ENCODE results near the gene KCNMB1. TPM values are rescaled to one million over a fixed set of nuclear protein-coding genes. Genes with fewer than 3 reads are reported as not detected.

The KCNMB1 gene, protein sequence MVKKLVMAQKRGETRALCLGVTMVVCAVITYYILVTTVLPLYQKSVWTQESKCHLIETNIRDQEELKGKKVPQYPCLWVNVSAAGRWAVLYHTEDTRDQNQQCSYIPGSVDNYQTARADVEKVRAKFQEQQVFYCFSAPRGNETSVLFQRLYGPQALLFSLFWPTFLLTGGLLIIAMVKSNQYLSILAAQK
- not detected in 2 replicates for total RNA-seq (2014; rRNA removed; shearing (Covaris generic))
- not detected in 2 replicates for polyA plus RNA-seq (2016; fragmentation: Nextera tagmentation; extraction: Ambion mirVana)

DNA sequence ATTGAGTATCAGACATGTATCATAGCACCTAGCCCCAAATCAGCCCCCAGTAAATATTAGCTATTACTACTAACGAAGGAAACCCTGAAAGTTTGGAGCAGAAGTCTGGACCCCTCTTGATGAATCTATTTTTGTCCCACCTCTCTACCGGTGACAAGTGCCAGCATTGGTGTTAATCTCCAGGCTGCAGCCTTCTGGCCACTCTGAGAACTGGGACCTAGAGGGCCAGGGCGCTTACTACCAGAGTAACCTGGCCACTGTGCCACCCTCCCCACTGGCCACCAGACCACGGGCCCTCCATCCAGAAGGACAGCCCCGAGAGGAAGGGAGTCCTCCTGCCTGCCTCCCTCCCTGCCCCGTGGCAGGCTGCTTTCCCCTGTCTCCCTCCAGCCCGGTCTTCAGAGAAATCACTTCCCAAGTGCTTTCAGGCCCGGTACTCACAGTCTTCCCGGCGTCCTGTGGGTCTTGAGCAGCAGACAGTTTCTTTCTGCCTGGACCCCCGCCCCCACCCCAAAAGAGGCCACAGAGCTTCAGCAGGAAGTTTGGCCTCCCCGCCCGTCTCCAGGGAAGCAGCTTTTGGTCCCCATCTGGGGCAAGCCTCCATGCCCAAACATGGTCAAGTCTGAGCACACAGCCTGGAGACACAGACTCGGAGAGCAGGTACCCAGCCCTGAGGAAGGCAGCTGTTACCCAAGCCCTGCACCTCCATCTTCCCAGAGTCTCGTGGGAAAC lies at the start of gene KCNMB1:
Gene KCNMB1 (minus strand): TSS at position 550 of the 732 bp plus-strand sequence. CDS start 3,920 bp downstream, outside the sequence.
- Histone ChIP-seq H3K36me3 (ENCODE audit: low read depth) (no peaks in the 10 kb centered on the region), H3K79me2 (ENCODE audit: insufficient read depth) (no peaks in the 10 kb centered on the region), H3K27me3 (replicated peaks; ENCODE audit: insufficient read depth) (peaks cover 50% of the 10 kb centered on the region), H3K9me2 (ENCODE audit: insufficient read depth) (no peaks in the 10 kb centered on the region), H3K9me3 (ENCODE audit: low read depth) (no peaks in the 10 kb centered on the region), H3K4me3 (no peak within 1 kb of the TSS), H3F3A (ENCODE audit: insufficient read depth) (no peaks in the 10 kb centered on the region), H2AFZ (no peak within 1 kb of the TSS), H4K20me1 (ENCODE audit: insufficient read depth) (no peaks in the 10 kb centered on the region), H3K9ac (no peak within 1 kb of the TSS), H3K4me1 (ENCODE audit: insufficient read depth) (no peaks in the 10 kb centered on the region), H3K4me2 (ENCODE audit: unreplicated experiment) (no peak within 1 kb of the TSS), H3K27ac (no peak within 1 kb of the TSS)
- in situ Hi-C loops (cut with MboI), result no loop called here
- WGBS, 2 experiments (ENCODE audit: low coverage in 1 of 2, low lambda C conversion rate in 2 of 2, missing lambda C conversion rate in 2 of 2), result 3 to 4% methylated on average over 14 to 15 of the region's 15 CpGs
- DNase-seq, result no peak
- TF ChIP-seq EZH2phosphoT487 (IDR thresholded peaks at IDR 0.05; ENCODE audit: insufficient read depth, low read depth) (no peak), EZH2 (IDR thresholded peaks at IDR 0.05; ENCODE audit: insufficient read depth, poor library complexity, severe bottlenecking) (no peak)

DNA sequence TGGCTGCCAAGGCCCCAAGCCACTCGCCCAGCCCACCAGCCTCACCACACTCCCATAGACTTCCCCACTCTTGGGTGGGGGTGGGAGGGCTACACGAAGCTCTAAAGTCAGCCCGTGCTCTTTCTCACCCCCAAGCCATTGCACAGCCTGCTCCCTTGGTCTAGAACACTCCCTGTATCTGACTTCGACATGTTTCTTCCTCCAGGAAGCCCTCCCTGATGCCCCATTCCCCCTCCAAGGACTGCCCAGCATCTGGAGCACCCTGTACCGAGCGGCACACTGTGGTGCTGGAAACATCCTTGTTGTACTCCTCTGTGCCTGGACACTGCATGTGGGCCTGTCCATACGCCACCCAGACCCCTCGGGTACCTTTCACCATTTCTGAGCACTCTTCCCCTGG lies 49.4 kb upstream of the KCNMB1 start:
- no peak for DNase-seq
- H2AFZ ChIP-seq, result no peak overlapping the region
- H3K9me2 ChIP-seq (ENCODE audit: insufficient read depth), result no peaks in the 10 kb centered on the region
- H3K36me3 ChIP-seq (ENCODE audit: low read depth), result no peaks in the 10 kb centered on the region
- no peak overlapping the region for H3K4me2 ChIP-seq (ENCODE audit: unreplicated experiment)
- in situ Hi-C loops (cut with MboI), result no loop called here
- 72% methylated on average over 8 of the region's 8 CpGs for WGBS, 2 experiments (ENCODE audit: low coverage in 1 of 2, low lambda C conversion rate in 2 of 2, missing lambda C conversion rate in 2 of 2)
- no peaks in the 10 kb centered on the region for H3K79me2 ChIP-seq (ENCODE audit: insufficient read depth)
- no peaks in the 10 kb centered on the region for H3K9me3 ChIP-seq (ENCODE audit: low read depth)
- H3F3A ChIP-seq (ENCODE audit: insufficient read depth), result no peaks in the 10 kb centered on the region
- H3K4me1 ChIP-seq (ENCODE audit: insufficient read depth), result no peaks in the 10 kb centered on the region
- TF ChIP-seq EZH2phosphoT487 (IDR thresholded peaks at IDR 0.05; ENCODE audit: insufficient read depth, low read depth), result no peak
- TF ChIP-seq EZH2 (IDR thresholded peaks at IDR 0.05; ENCODE audit: insufficient read depth, poor library complexity, severe bottlenecking), result no peak
- H4K20me1 ChIP-seq (ENCODE audit: insufficient read depth), result no peaks in the 10 kb centered on the region
- H3K9ac ChIP-seq, result no peak overlapping the region
- peaks cover 26% of the 10 kb centered on the region; the same call in 1 of the 2 replicates for H3K27me3 ChIP-seq (replicated peaks; ENCODE audit: insufficient read depth)
- H3K4me3 ChIP-seq, result no peak overlapping the region
- no peak overlapping the region for H3K27ac ChIP-seq

DNA sequence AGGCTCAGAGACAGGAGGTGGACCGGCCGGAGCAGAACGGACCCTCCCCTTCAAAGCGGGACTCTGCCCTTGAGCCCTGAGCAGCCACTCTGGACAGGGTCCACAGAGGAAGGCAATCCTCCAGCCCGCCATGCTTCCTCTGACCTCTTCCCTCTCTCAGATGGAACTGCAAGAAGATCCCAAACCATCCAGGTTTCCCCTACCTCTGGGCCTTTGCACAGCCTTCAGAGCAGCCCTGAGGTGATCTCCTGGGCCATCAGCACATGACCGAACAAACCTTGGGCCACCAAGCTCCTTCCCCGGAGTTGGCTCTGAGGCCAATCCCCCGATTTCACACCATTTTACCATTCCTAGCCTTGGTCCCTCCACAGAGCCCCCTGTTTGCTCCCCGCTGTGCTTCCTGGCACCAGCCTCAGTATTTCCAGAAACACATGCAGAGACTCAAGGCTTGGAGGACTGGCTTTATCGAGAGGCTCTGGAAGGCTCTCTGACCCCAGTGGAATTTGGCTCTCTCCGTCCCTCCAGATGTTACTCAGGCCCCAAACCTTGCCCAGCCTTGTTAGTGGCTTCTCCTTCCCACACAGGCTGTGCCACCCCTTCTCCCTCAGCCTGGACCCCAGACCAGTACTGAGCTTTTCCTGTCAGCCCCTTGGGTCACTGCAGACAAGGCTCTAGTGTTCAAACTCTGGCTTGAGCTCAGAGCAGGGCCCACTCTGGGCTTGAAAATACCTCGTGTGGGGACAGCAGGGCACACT lies 48.6 kb upstream of the KCNMB1 start:
- Histone ChIP-seq H3K36me3 (ENCODE audit: low read depth) (no peaks in the 10 kb centered on the region), H3K27me3 (replicated peaks; ENCODE audit: insufficient read depth) (peaks cover 27% of the 10 kb centered on the region; the same call in 1 of the 2 replicates), H2AFZ (no peak overlapping the region), H4K20me1 (ENCODE audit: insufficient read depth) (no peaks in the 10 kb centered on the region), H3F3A (ENCODE audit: insufficient read depth) (no peaks in the 10 kb centered on the region), H3K79me2 (ENCODE audit: insufficient read depth) (no peaks in the 10 kb centered on the region), H3K9me3 (ENCODE audit: low read depth) (no peaks in the 10 kb centered on the region), H3K27ac (no peak overlapping the region), H3K9ac (no peak overlapping the region), H3K4me2 (ENCODE audit: unreplicated experiment) (no peak overlapping the region), H3K4me3 (no peak overlapping the region), H3K4me1 (ENCODE audit: insufficient read depth) (no peaks in the 10 kb centered on the region), H3K9me2 (ENCODE audit: insufficient read depth) (no peaks in the 10 kb centered on the region)
- 80% methylated on average over 12 of the region's 12 CpGs for WGBS, 2 experiments (ENCODE audit: low coverage in 1 of 2, low lambda C conversion rate in 2 of 2, missing lambda C conversion rate in 2 of 2)
- in situ Hi-C loops (cut with MboI), result no loop called here
- no peak for DNase-seq
- TF ChIP-seq EZH2phosphoT487 (IDR thresholded peaks at IDR 0.05; ENCODE audit: insufficient read depth, low read depth) (no peak), EZH2 (IDR thresholded peaks at IDR 0.05; ENCODE audit: insufficient read depth, poor library complexity, severe bottlenecking) (no peak)

DNA sequence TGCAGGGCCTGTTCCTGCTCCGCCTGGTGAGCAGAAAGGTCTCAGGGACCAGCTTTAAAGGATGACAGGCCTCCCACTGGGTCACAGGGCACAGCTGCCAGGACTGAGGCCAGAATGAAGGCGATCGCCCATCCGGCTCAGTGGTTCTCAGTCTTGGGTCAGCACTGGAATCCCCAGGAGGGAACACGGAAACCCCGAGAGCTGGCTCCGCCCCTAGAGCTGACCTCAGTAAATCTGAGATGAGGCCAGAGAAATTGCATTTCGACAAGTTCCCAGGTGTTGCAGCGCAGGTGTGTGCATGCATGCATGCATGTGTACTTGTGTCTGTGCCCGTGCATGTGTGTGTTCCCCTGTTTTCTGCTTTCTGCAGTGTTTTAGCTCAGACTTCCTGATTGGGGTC lies 47.2 kb upstream of the KCNMB1 start:
- Histone ChIP-seq H3K79me2 (ENCODE audit: insufficient read depth) (no peaks in the 10 kb centered on the region), H3K27ac (no peak overlapping the region), H3K4me3 (no peak overlapping the region), H3K9ac (no peak overlapping the region), H3F3A (ENCODE audit: insufficient read depth) (no peaks in the 10 kb centered on the region), H3K9me2 (ENCODE audit: insufficient read depth) (no peaks in the 10 kb centered on the region), H3K4me1 (ENCODE audit: insufficient read depth) (no peaks in the 10 kb centered on the region), H3K4me2 (ENCODE audit: unreplicated experiment) (no peak overlapping the region), H2AFZ (no peak overlapping the region), H3K27me3 (replicated peaks; ENCODE audit: insufficient read depth) (peaks cover 33% of the 10 kb centered on the region; the same call in 1 of the 2 replicates), H3K36me3 (ENCODE audit: low read depth) (no peaks in the 10 kb centered on the region), H3K9me3 (ENCODE audit: low read depth) (no peaks in the 10 kb centered on the region), H4K20me1 (ENCODE audit: insufficient read depth) (no peaks in the 10 kb centered on the region)
- TF ChIP-seq EZH2phosphoT487 (IDR thresholded peaks at IDR 0.05; ENCODE audit: insufficient read depth, low read depth), result no peak
- in situ Hi-C loops (cut with MboI), result no loop called here
- DNase-seq, result no peak
- WGBS, 2 experiments (ENCODE audit: low coverage in 1 of 2, low lambda C conversion rate in 2 of 2, missing lambda C conversion rate in 2 of 2), result 87% methylated on average over 10 of the region's 10 CpGs

All from GM23248 (cell line).